Stimulated activated CD4-positive, alpha-beta T cell treated with anti-CD3 and anti-CD28 coated beads, Interleukin-1b, Interleukin-23, amount 100 ng/mL, for 48 hours (primary cell): ENCODE data around the gene PDE2A.
A peak's percentile ranks its signal among the peaks of the same experiment; 100 is the strongest.

Source experiments
- DNase-seq: peaks from one replicate; pipeline ENCODE4 v3.0.0-alpha.2; 2020

PDE2A gene

GRCh38 chr11:72585762-72586311, 88.4 kb downstream of the PDE2A start:
- DNase-seq: peak; percentile 57

GRCh38 chr11:72584939-72585597, 89.2 kb downstream of the PDE2A start:
- no peak for DNase-seq

- peak; percentile 44 for DNase-seq
Observed at GRCh38 chr11:72584293-72584938, 89.8 kb downstream of the PDE2A start.

GRCh38 chr11:72583616-72584292, 90.5 kb downstream of the PDE2A start:
- no peak for DNase-seq

GRCh38 chr11:72583177-72583553, 91.1 kb downstream of the PDE2A start:
- no peak for DNase-seq

GRCh38 chr11:72582206-72583176, 91.7 kb downstream of the PDE2A start:
- DNase-seq: no peak

- DNase-seq: no peak
Observed at GRCh38 chr11:72581067-72581466, 93.2 kb downstream of the PDE2A start.

- DNase-seq: no peak
Observed at GRCh38 chr11:72580642-72580950, 93.6 kb downstream of the PDE2A start.

GRCh38 chr11:72579816-72580641, 94.2 kb downstream of the PDE2A start:
- no peak for DNase-seq

GRCh38 chr11:72578991-72579815, 95.0 kb downstream of the PDE2A start:
- DNase-seq: no peak

GRCh38 chr11:72578566-72578965, 95.7 kb downstream of the PDE2A start:
- no peak for DNase-seq

- DNase-seq: no peak
Observed at GRCh38 chr11:72578051-72578450, 96.2 kb downstream of the PDE2A start.

- DNase-seq: no peak
Observed at GRCh38 chr11:72577271-72577721, 96.9 kb downstream of the PDE2A start.

- no peak for DNase-seq
Observed at GRCh38 chr11:72576661-72577060, 97.6 kb downstream of the PDE2A start.

- no peak for DNase-seq
Observed at GRCh38 chr11:72576243-72576595, 98.0 kb downstream of the PDE2A start.

- no peak for DNase-seq
Observed at GRCh38 chr11:72575533-72576242, 98.5 kb downstream of the PDE2A start.

GRCh38 chr11:72574548-72575460, 99.4 kb downstream of the PDE2A start:
- DNase-seq: no peak

GRCh38 chr11:72573855-72574445, 100.3 kb downstream of the PDE2A start:
- DNase-seq: no peak
